H9 (cell line): Measurements from ENCODE around the gene TJAP1. TPM values are rescaled to one million over a fixed set of nuclear protein-coding genes. Genes with fewer than 3 reads are reported as not detected.

Experiments used
- DNase-seq: peaks from one replicate; pipeline ENCODE4 v3.0.0-alpha.2; 2017
- H2AFZ ChIP-seq: one replicate; pipeline ENCODE4 v1.6.1; 2013; ENCODE audit warnings: mild to moderate bottlenecking, low read length, control low read depth, moderate library complexity
- H2AK5ac ChIP-seq: 2 replicates; pipeline ENCODE4 v1.6.1; 2013; ENCODE audit warnings: low read length, control low read depth, mixed read lengths; ENCODE audit not compliant: insufficient read length
- H2BK120ac ChIP-seq: one replicate; pipeline ENCODE4 v1.6.1; 2013; ENCODE audit warnings: low read depth, mild to moderate bottlenecking, low read length, control low read depth, inconsistent platforms; ENCODE audit not compliant: poor library complexity, severe bottlenecking
- H2BK12ac ChIP-seq: 2 replicates; pipeline ENCODE4 v1.6.1; 2013; ENCODE audit warnings: low read length, control low read depth, mixed read lengths, low read depth; ENCODE audit not compliant: insufficient read length
- H2BK15ac ChIP-seq: 2 replicates; pipeline ENCODE4 v1.6.1; 2013; ENCODE audit warnings: low read depth, low read length, control low read depth
- H2BK20ac ChIP-seq: one replicate; pipeline ENCODE4 v1.6.1; 2013; ENCODE audit warnings: low read depth, mild to moderate bottlenecking, low read length, control low read depth, inconsistent platforms; ENCODE audit not compliant: poor library complexity, severe bottlenecking
- H2BK5ac ChIP-seq: 2 replicates; pipeline ENCODE4 v1.6.1; 2013; ENCODE audit warnings: low read length, control low read depth, mixed read lengths; ENCODE audit not compliant: insufficient read length
- H3K14ac ChIP-seq: 2 replicates; pipeline ENCODE4 v1.6.1; 2013; ENCODE audit warnings: low read length, control low read depth; ENCODE audit not compliant: insufficient read depth
- H3K18ac ChIP-seq: 2 replicates; pipeline ENCODE4 v1.6.1; 2013; ENCODE audit warnings: low read depth, mild to moderate bottlenecking, mixed read lengths, low read length, control low read depth; ENCODE audit not compliant: insufficient read length
- H3K23ac ChIP-seq: 2 replicates; pipeline ENCODE4 v1.6.1; 2013; ENCODE audit warnings: low read length, control low read depth, mixed read lengths, low read depth; ENCODE audit not compliant: insufficient read length
- H3K23me2 ChIP-seq: 2 replicates; pipeline ENCODE4 v1.6.1; 2013; ENCODE audit warnings: low read depth, mild to moderate bottlenecking, mixed read lengths, low read length, control low read depth; ENCODE audit not compliant: insufficient read length, poor library complexity, severe bottlenecking
- H3K27ac ChIP-seq: 2 replicates; pipeline ENCODE4 v1.5.1; 2013; ENCODE audit warnings: low read length, control low read depth, mixed read lengths, low read depth; ENCODE audit not compliant: insufficient read length
- H3K27me3 ChIP-seq: 2 replicates; pipeline ENCODE4 v1.6.1; 2013; ENCODE audit warnings: low read length, control low read depth, inconsistent platforms; ENCODE audit not compliant: insufficient read depth
- H3K4ac ChIP-seq: 2 replicates; pipeline ENCODE4 v1.6.1; 2013; ENCODE audit warnings: low read depth, mild to moderate bottlenecking, control low read depth, inconsistent platforms, low read length, moderate library complexity
- H3K4me1 ChIP-seq: 2 replicates; pipeline ENCODE4 v1.6.1; 2013; ENCODE audit warnings: low read length, control low read depth, inconsistent platforms; ENCODE audit not compliant: insufficient read depth
- H3K4me2 ChIP-seq: 2 replicates; pipeline ENCODE4 v1.6.1; 2013; ENCODE audit warnings: low read length, control low read depth, mixed read lengths; ENCODE audit not compliant: insufficient read length, insufficient read depth
- H3K56ac ChIP-seq: 2 replicates; pipeline ENCODE4 v1.6.1; 2013; ENCODE audit warnings: low read depth, mild to moderate bottlenecking, mixed read lengths, low read length, control low read depth; ENCODE audit not compliant: insufficient read length
- H3K79me1 ChIP-seq: 2 replicates; pipeline ENCODE4 v1.6.1; 2013; ENCODE audit warnings: low read depth, mild to moderate bottlenecking, moderate library complexity, low read length, control low read depth, inconsistent platforms; ENCODE audit not compliant: insufficient read depth, poor library complexity, severe bottlenecking
- H3K79me2 ChIP-seq: 2 replicates; pipeline ENCODE4 v1.6.1; 2013; ENCODE audit warnings: low read length, control low read depth, inconsistent platforms; ENCODE audit not compliant: insufficient read depth
- H3K9ac ChIP-seq: 2 replicates; pipeline ENCODE4 v1.6.1; 2013; ENCODE audit warnings: low read length, control low read depth, mixed read lengths; ENCODE audit not compliant: insufficient read length; ENCODE audit errors: extremely low read depth
- H3K9me3 ChIP-seq: one replicate; pipeline ENCODE4 v1.6.1; 2013; ENCODE audit warnings: low read depth, low read length, inconsistent platforms; ENCODE audit not compliant: control insufficient read depth
- H3T11ph ChIP-seq: one replicate; pipeline ENCODE4 v1.6.1; 2013; ENCODE audit warnings: mild to moderate bottlenecking, low read length, control low read depth, inconsistent platforms
- H4K20me1 ChIP-seq: one replicate; pipeline ENCODE4 v1.6.1; 2013; ENCODE audit not compliant: control insufficient read depth, insufficient read length, insufficient read depth
- H4K5ac ChIP-seq: 2 replicates; pipeline ENCODE4 v1.6.1; 2013; ENCODE audit warnings: low read depth, mild to moderate bottlenecking, mixed read lengths, low read length, control low read depth; ENCODE audit not compliant: insufficient read length
- H4K8ac ChIP-seq: replicated peaks from 2 replicates; pipeline ENCODE4 v1.6.1; 2013; ENCODE audit warnings: low read length, control low read depth, mixed read lengths, low read depth; ENCODE audit not compliant: insufficient read length
- H4K91ac ChIP-seq: 2 replicates; pipeline ENCODE4 v1.6.1; 2013; ENCODE audit warnings: low read depth, mild to moderate bottlenecking, moderate library complexity, mixed read lengths, low read length, control low read depth; ENCODE audit not compliant: insufficient read length
- H3K27ac Mint-ChIP-seq, 3 experiments: 2 replicates in 2 of 3; 3 replicates in 1 of 3; pipeline ENCODE4 v1.8.0; 2020 to 2021; ENCODE audit warnings: mixed read lengths in 3 of 3, mild to moderate bottlenecking in 1 of 3, moderate library complexity in 1 of 3
- H3K27me3 Mint-ChIP-seq: 2 replicates; pipeline ENCODE4 v1.8.0; 2021; ENCODE audit warnings: low read depth, mild to moderate bottlenecking, moderate library complexity, mixed read lengths
- H3K36me3 Mint-ChIP-seq, 3 experiments: 2 replicates in 2 of 3; 3 replicates in 1 of 3; pipeline ENCODE4 v1.8.0; 2020 to 2021; ENCODE audit warnings: low read depth in 3 of 3, mixed read lengths in 3 of 3; ENCODE audit not compliant: insufficient read depth in 1 of 3
- H3K4me1 Mint-ChIP-seq, 2 experiments: 2 replicates each; pipeline ENCODE4 v1.8.0; 2020; ENCODE audit warnings: mixed read lengths in 2 of 2
- H3K4me3 Mint-ChIP-seq, 2 experiments: 2 replicates in 1 of 2; 3 replicates in 1 of 2; pipeline ENCODE4 v1.8.0; 2020 to 2021; ENCODE audit warnings: mild to moderate bottlenecking in 2 of 2, mixed read lengths in 2 of 2, moderate library complexity in 1 of 2
- H3K9me3 Mint-ChIP-seq, 2 experiments: 2 replicates in 1 of 2; 3 replicates in 1 of 2; pipeline ENCODE4 v1.8.0; 2020; ENCODE audit warnings: mild to moderate bottlenecking in 2 of 2, mixed read lengths in 2 of 2, moderate library complexity in 1 of 2
- WGBS: extraction: QIAGEN DNeasy Blood & Tissue Kit; methylation state at CpG from one replicate; pipeline ENCODE4 v1.1.7; 2013; ENCODE audit warnings: missing lambda C conversion rate, low lambda C conversion rate, mixed read lengths; ENCODE audit not compliant: insufficient read length; ENCODE audit errors: extremely low coverage; 5-methylcytosine and 5-hydroxymethylcytosine counted together
- total RNA-seq: library from RNA; stranded (reverse); gene quantifications from 2 replicates; pipeline ENCODE4 v1.2.1, GENCODE V29; 2021
- TF ChIP-seq, protein P1 (sequence below): fragments of 200-600 bp; sonication (generic); conservative IDR thresholded peaks from 3 replicates; pipeline ENCODE4 v1.8.0; 2021; ENCODE audit warnings: antibody characterized with exemption, mild to moderate bottlenecking

TJAP1 gene
- total RNA-seq, 1 experiment from 2014 or later: 45.1 TPM

DNA sequence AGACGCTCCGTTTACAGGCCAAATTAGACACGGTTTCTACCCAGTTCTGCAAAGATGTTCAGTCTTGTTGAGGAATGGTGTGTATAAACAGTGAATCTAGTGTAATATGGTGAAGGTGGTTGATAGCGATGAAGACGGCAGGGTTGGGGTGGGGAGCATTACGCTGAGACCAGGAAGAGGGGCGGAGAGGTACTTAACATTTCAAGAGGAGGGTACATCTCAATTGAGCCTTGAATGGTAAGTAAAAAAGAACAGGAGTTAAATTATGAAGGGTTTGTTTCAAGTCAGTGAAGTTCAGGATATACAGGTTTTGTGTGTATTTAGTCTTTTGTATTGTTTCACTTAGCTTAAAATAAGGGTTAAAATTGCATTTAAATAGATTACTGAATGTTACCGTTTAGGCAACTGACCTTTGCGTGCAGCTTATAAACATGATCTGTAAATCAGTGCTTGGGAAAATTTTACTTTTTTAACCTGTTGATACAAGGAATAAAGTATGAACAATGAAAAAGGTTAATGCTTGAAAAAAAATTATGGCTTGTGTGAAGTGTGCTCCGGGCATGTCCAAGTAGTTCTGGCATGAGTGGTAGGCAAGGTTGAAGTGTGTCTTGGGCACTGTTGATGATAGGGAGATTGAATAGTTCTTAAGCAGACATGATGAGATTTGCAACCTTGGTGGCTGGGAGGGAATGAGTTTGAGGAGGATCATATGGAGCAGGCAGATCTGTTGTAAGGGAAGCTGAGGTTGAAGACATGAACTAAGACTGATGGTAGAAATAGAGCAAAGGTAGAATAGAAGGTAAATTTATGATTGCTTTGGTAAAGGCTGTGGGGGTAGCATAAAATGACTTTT, 40.4 kb downstream of the TJAP1 start:
- H2BK15ac ChIP-seq: no peak overlapping the region
- no peaks in the 10 kb centered on the region for H3K27me3 Mint-ChIP-seq
- H3K4me3 Mint-ChIP-seq: no peak overlapping the region
- H3K27ac ChIP-seq: no peak overlapping the region
- H2BK120ac ChIP-seq: no peak overlapping the region
- peaks cover 12% of the 10 kb centered on the region in 2 experiments for H3K4me1 Mint-ChIP-seq
- no peak overlapping the region for H2AFZ ChIP-seq
- no peak overlapping the region for H2BK20ac ChIP-seq
- H3K56ac ChIP-seq: no peak overlapping the region
- no peaks in the 10 kb centered on the region for H3K9me3 Mint-ChIP-seq
- H4K20me1 ChIP-seq: no peaks in the 10 kb centered on the region
- no peaks in the 10 kb centered on the region for H3K27me3 ChIP-seq
- no peak overlapping the region for H4K5ac ChIP-seq
- H4K8ac ChIP-seq: no peak overlapping the region
- peak overlapping the region; percentile 99 for H3K9ac ChIP-seq
- H4K91ac ChIP-seq: no peak overlapping the region
- peaks cover 35 to 43% (median 36%) of the 10 kb centered on the region in 3 experiments for H3K36me3 Mint-ChIP-seq
- H3T11ph ChIP-seq: no peak overlapping the region
- H3K27ac Mint-ChIP-seq: no peak overlapping the region
- H3K79me2 ChIP-seq: peaks cover 17% of the 10 kb centered on the region; the same call in 1 of the 2 replicates
- H3K14ac ChIP-seq: peak overlapping the region; percentile 94
- H3K4me1 ChIP-seq: no peaks in the 10 kb centered on the region
- H3K23me2 ChIP-seq: peaks cover 9% of the 10 kb centered on the region
- peaks cover 13% of the 10 kb centered on the region for H3K79me1 ChIP-seq
- H2BK5ac ChIP-seq: no peak overlapping the region
- peak overlapping the region; percentile 98 for H3K4me2 ChIP-seq
- H3K23ac ChIP-seq: no peak overlapping the region
- DNase-seq: no peak
- no peak overlapping the region for H3K4ac ChIP-seq
- H2BK12ac ChIP-seq: no peak overlapping the region
- no peak overlapping the region for H2AK5ac ChIP-seq
- WGBS: no CpG with 5 or more reads among the region's 10 CpGs
- H3K18ac ChIP-seq: no peak overlapping the region
- H3K9me3 ChIP-seq: no peaks in the 10 kb centered on the region
- TF ChIP-seq, protein P1, sequence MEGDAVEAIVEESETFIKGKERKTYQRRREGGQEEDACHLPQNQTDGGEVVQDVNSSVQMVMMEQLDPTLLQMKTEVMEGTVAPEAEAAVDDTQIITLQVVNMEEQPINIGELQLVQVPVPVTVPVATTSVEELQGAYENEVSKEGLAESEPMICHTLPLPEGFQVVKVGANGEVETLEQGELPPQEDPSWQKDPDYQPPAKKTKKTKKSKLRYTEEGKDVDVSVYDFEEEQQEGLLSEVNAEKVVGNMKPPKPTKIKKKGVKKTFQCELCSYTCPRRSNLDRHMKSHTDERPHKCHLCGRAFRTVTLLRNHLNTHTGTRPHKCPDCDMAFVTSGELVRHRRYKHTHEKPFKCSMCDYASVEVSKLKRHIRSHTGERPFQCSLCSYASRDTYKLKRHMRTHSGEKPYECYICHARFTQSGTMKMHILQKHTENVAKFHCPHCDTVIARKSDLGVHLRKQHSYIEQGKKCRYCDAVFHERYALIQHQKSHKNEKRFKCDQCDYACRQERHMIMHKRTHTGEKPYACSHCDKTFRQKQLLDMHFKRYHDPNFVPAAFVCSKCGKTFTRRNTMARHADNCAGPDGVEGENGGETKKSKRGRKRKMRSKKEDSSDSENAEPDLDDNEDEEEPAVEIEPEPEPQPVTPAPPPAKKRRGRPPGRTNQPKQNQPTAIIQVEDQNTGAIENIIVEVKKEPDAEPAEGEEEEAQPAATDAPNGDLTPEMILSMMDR: no peak
